H1 (cell line): ENCODE data around the gene PPM1N. TPM values are rescaled to one million over a fixed set of nuclear protein-coding genes. Genes with fewer than 3 reads are reported as not detected.

Experiments
- SP4 ChIP-seq: IDR thresholded peaks from 2 replicates; pipeline ENCODE4 v1.6.1; 2012; ENCODE audit warnings: low read length, inconsistent platforms
- polyA plus RNA-seq, 7 experiments: library from polyadenylated mRNA; depleted of rRNA in 3 of 7; stranded (reverse) in 5 of 7; unstranded in 2 of 7; fragments of >200 nt in 5 of 7; fragments of 200-250 nt in 2 of 7; gene quantifications; 1 replicate in 5 of 7; 2 replicates in 1 of 7; 4 replicates in 1 of 7; pipeline versions ENCODE4 v1.2.1 to v1.2.3, GENCODE V29; 2011 to 2013; ENCODE audit warnings: missing spikeins in 2 of 7, mixed read lengths in 2 of 7
- total RNA-seq: library from RNA; stranded (reverse); fragmentation: NEBNext Ultra II Directional; extraction: Animal tissue kit (Norgen Biotek cat#: 25700); gene quantifications from 2 replicates; pipeline ENCODE4 v1.2.1, GENCODE V29; 2021

PPM1N gene
- total and polyA plus RNA-seq, 2 of the 8 experiments (the other 6 are each of a cell fraction or from before 2014, with no cell fraction given) = 12.2 to 14.4 TPM

DNA sequence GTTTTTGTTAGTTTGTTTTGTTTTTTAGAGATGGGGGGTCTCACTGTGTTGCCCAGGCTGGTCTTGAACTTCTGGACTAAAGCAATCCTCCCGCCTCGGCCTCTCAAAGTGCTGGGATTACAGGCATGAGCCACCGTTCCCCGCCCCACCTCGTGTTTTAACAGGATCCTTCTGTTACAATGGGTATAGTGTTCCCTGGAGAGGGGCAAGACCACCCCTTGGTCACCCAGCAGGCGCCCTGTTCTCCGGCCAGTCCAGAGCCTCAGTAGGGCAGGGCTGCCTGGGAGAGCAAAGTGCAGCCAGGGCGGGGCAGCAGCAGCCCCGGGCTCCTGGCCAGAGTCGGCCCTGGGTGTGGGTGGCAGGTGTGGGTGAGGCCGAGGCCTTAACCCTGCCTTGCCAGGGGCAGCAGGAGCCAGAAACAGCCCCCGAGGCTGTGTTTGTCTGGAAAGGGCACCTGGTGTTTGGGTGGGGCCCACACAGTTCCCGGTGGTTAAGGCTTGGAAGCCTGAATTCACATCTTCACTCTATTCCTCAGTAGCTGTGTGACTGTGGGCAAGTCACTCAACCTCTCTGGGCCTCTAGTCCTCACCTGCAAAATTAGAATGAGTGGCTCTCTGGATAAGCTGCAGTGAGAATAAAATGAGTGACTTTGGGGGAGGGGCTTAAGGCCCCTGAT, 16.3 kb downstream of the PPM1N start (continued):
- TF ChIP-seq SP4 = no peak
